ENCODE data around the gene UBE2J2.

UBE2J2 gene

GRCh38 chr1:1320666-1321448, 47.2 kb upstream of the UBE2J2 start (continued):
- TF ChIP-seq PATZ1 (CRISPR knock-in tag; IDR thresholded peaks at IDR 0.05; ENCODE audit: borderline replicate concordance) = no peak
- no peak for TF ChIP-seq ZNF70 (CRISPR knock-in tag; IDR thresholded peaks at IDR 0.05)
- no peak for TF ChIP-seq CSRNP3 (CRISPR knock-in tag; IDR thresholded peaks at IDR 0.05)
- no peak for TF ChIP-seq ZC3H10 (CRISPR knock-in tag; IDR thresholded peaks at IDR 0.05)

GRCh38 chr1:1319646-1319941, 45.9 kb upstream of the UBE2J2 start:
- no peak for ATAC-seq

GRCh38 chr1:1318777-1319645, 45.4 kb upstream of the UBE2J2 start:
- no peak; the same call in 2 of the 3 replicates for ATAC-seq
- no peak for TF ChIP-seq OSR1 (CRISPR knock-in tag; IDR thresholded peaks at IDR 0.05)
- no peak for TF ChIP-seq ZC3H10 (CRISPR knock-in tag; IDR thresholded peaks at IDR 0.05)
- TF ChIP-seq ARNTL (CRISPR knock-in tag; IDR thresholded peaks at IDR 0.05; ENCODE audit: borderline replicate concordance, low read depth) = no peak
- TF ChIP-seq BACH2 (CRISPR knock-in tag; IDR thresholded peaks at IDR 0.05; ENCODE audit: borderline replicate concordance) = no peak
- TF ChIP-seq SNAI2 (CRISPR knock-in tag; IDR thresholded peaks at IDR 0.05) = no peak
- TF ChIP-seq CREB5 (CRISPR knock-in tag; IDR thresholded peaks at IDR 0.05; ENCODE audit: low read depth) = no peak
- TF ChIP-seq POU6F1 (CRISPR knock-in tag; IDR thresholded peaks at IDR 0.05; ENCODE audit: borderline replicate concordance, low read depth) = no peak
- TF ChIP-seq ZNF565 (CRISPR knock-in tag; conservative IDR thresholded peaks at IDR 0.05; ENCODE audit: low read depth) = no peak
- no peak for TF ChIP-seq PPARA (CRISPR knock-in tag; IDR thresholded peaks at IDR 0.05; ENCODE audit: borderline replicate concordance)

More at GRCh38 chr1:1319646-1319941, 45.9 kb upstream of the UBE2J2 start:
- TF ChIP-seq BACH2 (CRISPR knock-in tag; IDR thresholded peaks at IDR 0.05; ENCODE audit: borderline replicate concordance) (no peak), ZNF8 (CRISPR knock-in tag; IDR thresholded peaks at IDR 0.05) (no peak), RARB (CRISPR knock-in tag; IDR thresholded peaks at IDR 0.05) (no peak), CSDC2 (CRISPR knock-in tag; IDR thresholded peaks at IDR 0.05) (no peak), ISL1 (CRISPR knock-in tag; IDR thresholded peaks at IDR 0.05) (no peak), ZNF565 (CRISPR knock-in tag; conservative IDR thresholded peaks at IDR 0.05; ENCODE audit: low read depth) (no peak), GLIS3 (CRISPR knock-in tag; IDR thresholded peaks at IDR 0.05) (no peak), TSHZ2 (CRISPR knock-in tag; IDR thresholded peaks at IDR 0.05) (no peak), ZFP30 (CRISPR knock-in tag; IDR thresholded peaks at IDR 0.05) (no peak), ESRRG (CRISPR knock-in tag; IDR thresholded peaks at IDR 0.05) (no peak), OSR1 (CRISPR knock-in tag; IDR thresholded peaks at IDR 0.05) (no peak), TCF4 (CRISPR knock-in tag; IDR thresholded peaks at IDR 0.05; ENCODE audit: borderline replicate concordance) (no peak), TOX (CRISPR knock-in tag; IDR thresholded peaks at IDR 0.05; ENCODE audit: borderline replicate concordance) (no peak), POU6F1 (CRISPR knock-in tag; IDR thresholded peaks at IDR 0.05; ENCODE audit: borderline replicate concordance, low read depth) (no peak), PPARA (CRISPR knock-in tag; IDR thresholded peaks at IDR 0.05; ENCODE audit: borderline replicate concordance) (no peak), ZC3H10 (CRISPR knock-in tag; IDR thresholded peaks at IDR 0.05) (no peak)

Measured in SK-N-SH treated with all-trans-retinoic acid at 6 μM for 48 hours (cell line).